Renal cortex interstitium (tissue), 15 donors: ENCODE measurements around the gene CPT1C. TPM values are rescaled to one million over a fixed set of nuclear protein-coding genes. Genes with fewer than 3 reads are reported as not detected.

Source experiments
- DNase-seq, 11 donors: peaks; one replicate each; pipeline ENCODE4 v3.0.0-alpha.2; 2013; ENCODE audit warnings: low read depth in 9 of 11, low spot score in 4 of 11; ENCODE audit errors: extremely low read depth in 1 of 11
- long read RNA-seq, 16 experiments: transcript quantifications; one replicate each; lab custom pipeline, GENCODE V29; 2026
- polyA plus RNA-seq, 3 donors: library from polyadenylated mRNA; unstranded; fragments of 120-200 nt; gene quantifications; one replicate each; pipeline ENCODE4 v1.2.1, GENCODE V29; 2013; ENCODE audit not compliant: insufficient read length in 3 of 3

The CPT1C gene
- polyA plus RNA-seq = 10 to 100 TPM in 2 of 3 donors, 1 to 10 TPM in 1; 8.0 to 12.8 (median 11.1) TPM
- long read RNA-seq, donor 1, partial matches to known transcripts = 0 of 2 reads
- long read RNA-seq, donor 1, other reads (novel, unspliced or antisense) = 0 of 2 reads
- long read RNA-seq, donor 2 = 0 reads
- long read RNA-seq, donor 3, partial matches to known transcripts = 0 of 3 reads
- long read RNA-seq, donor 3, other reads (novel, unspliced or antisense) = 0 of 3 reads
- long read RNA-seq, donor 4, partial matches to known transcripts = 0 of 1 reads
- long read RNA-seq, donor 4, other reads (novel, unspliced or antisense) = 0 of 1 reads
- long read RNA-seq, donor 5, partial matches to known transcripts = 0 of 2 reads
- long read RNA-seq, donor 5, other reads (novel, unspliced or antisense) = 0 of 2 reads
- long read RNA-seq, donor 6, partial matches to known transcripts = 0 of 2 reads
- long read RNA-seq, donor 6, other reads (novel, unspliced or antisense) = 0 of 2 reads
- long read RNA-seq, donor 7 = 0 reads
- long read RNA-seq, donor 8, partial matches to known transcripts = 0 of 1 reads
- long read RNA-seq, donor 8, other reads (novel, unspliced or antisense) = 0 of 1 reads
- long read RNA-seq, donor 9 = 0 reads
- long read RNA-seq, donor 10, partial matches to known transcripts = 0 of 3 reads
- long read RNA-seq, donor 10, other reads (novel, unspliced or antisense) = 0 of 3 reads
- long read RNA-seq, donor 11 = 0 reads
- long read RNA-seq, donor 12 = 0 reads
- long read RNA-seq, donor 13, partial matches to known transcripts = 0 of 3 reads
- long read RNA-seq, donor 13, other reads (novel, unspliced or antisense) = 0 of 3 reads
- long read RNA-seq, donor 14 = 0 reads
- long read RNA-seq, donor 15, partial matches to known transcripts = 0 of 2 reads
- long read RNA-seq, donor 15, other reads (novel, unspliced or antisense) = 0 of 2 reads
- long read RNA-seq, donor 16, partial matches to known transcripts = 0 of 1 reads
- long read RNA-seq, donor 16, other reads (novel, unspliced or antisense) = 0 of 1 reads

GRCh38 chr19:49690656-49691242, at the start of gene CPT1C:
Gene CPT1C (plus strand): TSS chr19:49691116. CDS start chr19:49692253, 1,137 bp downstream.
- peak in 4 of 11 donors; percentile 56 to 66 (median 58) for DNase-seq

GRCh38 chr19:49641688-49642491, 49.0 kb upstream of the CPT1C start, which contains the start of gene SCAF1:
Gene SCAF1 (plus strand): TSS chr19:49642209. CDS start chr19:49645027, 2,818 bp downstream.
- peak; percentile 93 to 99 (median 98) for DNase-seq

DNA sequence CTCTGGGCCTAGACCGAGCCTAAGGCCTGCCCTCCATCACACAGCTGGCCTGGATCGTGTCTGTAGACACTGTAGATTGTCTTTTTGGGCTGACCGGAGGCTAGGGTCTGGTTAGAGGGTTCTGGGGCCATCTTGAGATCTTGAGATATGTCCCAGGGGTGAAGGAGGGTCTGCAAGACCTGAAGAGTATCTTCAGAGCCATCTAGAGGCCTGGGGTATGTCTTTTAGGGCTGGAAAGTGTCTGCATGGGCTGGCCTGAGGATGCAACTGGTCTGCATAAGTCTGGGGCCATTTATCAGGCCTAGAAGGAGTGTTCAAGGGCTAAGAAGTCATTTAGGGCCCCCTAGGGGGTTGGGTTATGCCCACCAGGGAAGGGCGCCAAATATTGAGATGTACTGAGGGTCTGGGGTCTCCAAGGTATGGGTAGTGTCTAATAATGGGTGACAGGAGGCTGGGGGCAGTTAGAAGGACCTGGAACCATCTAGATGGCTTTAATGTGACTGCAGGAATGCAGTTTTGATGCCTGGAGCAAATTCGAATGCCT, 48.4 kb upstream of the CPT1C start:
- DNase-seq = no peak

DNA sequence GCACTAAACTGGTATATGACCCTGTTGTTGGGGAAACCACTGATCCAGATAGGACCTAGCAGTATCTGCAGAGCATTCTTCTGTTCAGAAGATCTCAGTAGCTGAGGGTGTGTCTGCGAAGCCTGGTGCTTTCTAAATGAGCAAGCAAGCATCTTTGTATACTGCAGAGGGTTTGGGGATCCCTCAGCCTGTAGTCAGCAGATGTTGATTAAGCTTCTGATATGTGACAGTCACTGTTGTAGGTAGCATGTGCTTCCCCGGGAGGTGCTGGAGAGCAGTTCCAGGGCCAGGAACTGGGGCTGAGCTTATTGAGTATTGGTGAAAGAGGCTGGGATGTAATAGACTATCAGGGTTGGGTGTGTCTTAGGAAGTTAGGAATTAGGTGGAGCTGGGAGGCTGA, 47.5 kb upstream of the CPT1C start:
- no peak for DNase-seq

- no peak for DNase-seq
Measured at GRCh38 chr19:49645592-49645991, 45.3 kb upstream of the CPT1C start.

DNA sequence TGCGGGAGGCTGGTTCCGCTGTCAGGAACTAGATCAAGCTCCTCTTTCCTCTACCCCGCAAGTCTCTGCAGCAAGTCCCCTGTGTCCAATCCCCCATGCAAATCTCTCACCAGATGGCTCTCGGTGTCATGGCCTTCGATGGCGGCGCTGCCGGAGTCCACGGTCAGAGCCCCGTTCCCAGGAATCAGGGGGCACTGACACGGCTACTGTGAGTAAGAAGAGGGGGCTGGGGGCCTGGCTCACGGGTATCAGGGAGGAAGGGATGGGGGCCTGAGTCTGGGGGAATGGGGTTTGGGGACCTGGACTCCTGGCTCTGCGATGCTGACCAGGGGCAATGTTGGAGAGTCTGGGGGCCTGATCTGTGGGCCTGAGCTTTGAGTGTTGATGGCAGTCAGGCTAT, 44.9 kb upstream of the CPT1C start:
- no peak for DNase-seq

DNA sequence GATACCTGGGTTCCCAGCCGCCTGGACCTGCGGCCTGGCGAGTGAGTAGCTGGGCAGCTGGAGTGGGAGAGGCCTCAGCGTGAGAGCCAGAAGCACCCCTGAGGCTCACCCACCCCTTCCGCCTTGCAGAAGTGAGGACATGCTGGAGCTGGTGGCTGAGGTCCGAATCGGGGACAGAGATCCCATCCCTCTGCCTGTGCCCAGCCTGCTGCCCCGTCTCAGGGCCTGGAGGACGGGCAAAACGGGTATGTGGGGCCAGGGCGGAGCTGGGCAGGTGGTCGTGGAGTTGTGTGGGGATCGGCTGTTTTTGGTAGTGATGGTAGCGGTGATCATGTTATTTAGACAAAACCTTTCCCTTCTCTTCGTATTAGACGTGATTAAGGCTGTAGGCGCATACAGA, 44.3 kb upstream of the CPT1C start:
- DNase-seq = no peak

- no peak for DNase-seq
Measured at GRCh38 chr19:49651029-49651819, 39.7 kb upstream of the CPT1C start.

- DNase-seq = no peak
Measured at GRCh38 chr19:49651820-49652550, 38.9 kb upstream of the CPT1C start.

- DNase-seq = no peak
Measured at GRCh38 chr19:49652551-49653465, 38.1 kb upstream of the CPT1C start.

DNA sequence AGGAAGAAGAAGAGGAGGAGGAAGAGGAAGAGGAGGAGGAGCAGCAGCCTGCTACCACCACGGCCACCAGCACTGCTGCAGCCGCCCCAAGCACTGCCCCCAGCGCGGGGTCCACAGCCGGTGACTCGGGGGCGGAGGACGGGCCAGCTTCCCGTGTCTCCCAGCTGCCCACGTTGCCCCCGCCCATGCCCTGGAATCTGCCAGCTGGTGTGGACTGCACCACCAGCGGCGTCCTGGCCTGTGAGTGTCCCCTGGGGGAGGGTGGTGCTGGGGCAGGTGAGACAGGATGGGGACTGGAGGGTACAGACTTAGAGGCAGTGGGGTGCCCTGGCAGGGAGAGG, 37.5 kb upstream of the CPT1C start:
- no peak for DNase-seq

GRCh38 chr19:49654581-49654980, 36.3 kb upstream of the CPT1C start:
- DNase-seq = no peak

DNA sequence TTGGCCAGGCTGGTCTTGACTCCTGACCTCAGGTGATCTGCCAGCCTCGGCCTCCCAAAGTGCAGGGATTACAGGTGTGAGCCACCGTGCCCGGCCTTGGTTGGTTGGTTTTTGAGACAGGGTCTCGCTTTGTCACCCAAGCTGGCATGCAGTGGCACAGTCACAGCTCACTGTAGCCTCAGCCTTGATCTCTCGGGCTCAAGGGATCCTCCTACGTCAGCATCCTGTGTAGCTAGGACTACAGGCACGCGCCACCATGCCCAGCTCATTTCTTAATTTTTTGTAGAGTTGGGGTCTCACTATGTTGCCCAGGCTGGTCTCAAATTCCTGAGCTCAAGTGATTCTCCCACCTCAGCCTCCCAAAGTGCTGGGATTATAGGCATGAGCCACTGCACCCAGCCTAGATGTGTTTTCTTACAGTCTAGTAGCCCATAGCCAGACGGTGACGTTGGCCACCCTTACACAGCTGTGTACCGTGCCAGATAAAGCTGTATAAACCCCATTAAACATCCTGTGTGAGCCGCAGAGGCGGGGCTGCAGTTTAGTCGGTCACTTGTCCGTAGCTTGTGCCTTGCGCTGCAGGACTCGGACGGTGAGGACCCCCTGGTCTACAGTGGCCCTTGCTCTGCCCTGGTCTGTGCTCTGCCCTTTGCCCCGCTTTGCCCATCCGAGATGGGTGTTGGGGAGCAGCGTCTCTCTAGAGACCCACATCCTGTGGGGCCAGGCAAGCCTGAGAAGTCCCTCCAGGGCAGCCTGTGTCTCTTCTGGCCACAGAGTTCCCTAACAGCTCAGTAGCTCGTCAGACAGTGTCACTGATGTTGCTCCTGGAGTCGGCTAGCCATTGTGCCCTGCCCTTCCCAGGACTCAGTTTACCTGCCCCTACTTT, 35.1 kb upstream of the CPT1C start:
- DNase-seq = no peak

- no peak for DNase-seq
Measured at GRCh38 chr19:49656456-49657109, 34.3 kb upstream of the CPT1C start.
